Hepatocyte (in vitro differentiated cells): ENCODE measurements around the gene ERC2. TPM values are rescaled to one million over a fixed set of nuclear protein-coding genes. Genes with fewer than 3 reads are reported as not detected.

Source experiments
- DNase-seq: peaks from one replicate; pipeline ENCODE4 v3.0.0-alpha.2; 2016; ENCODE audit warnings: low spot score
- H2AFZ ChIP-seq: fragments of 200-600 bp; sonication (generic); 2 replicates; pipeline ENCODE4 v1.6.0; 2016; ENCODE audit warnings: antibody characterized with exemption, mild to moderate bottlenecking
- H3K27ac ChIP-seq: fragments of 200-600 bp; sonication (generic); 2 replicates; pipeline ENCODE4 v1.5.1; 2016; ENCODE audit warnings: mild to moderate bottlenecking
- H3K27me3 ChIP-seq: fragments of 200-600 bp; sonication (generic); 2 replicates; pipeline ENCODE4 v1.6.1; 2016
- H3K36me3 ChIP-seq: fragments of 200-600 bp; sonication (generic); replicated peaks from 2 replicates; pipeline ENCODE4 v1.5.1; 2016; ENCODE audit warnings: low read depth; ENCODE audit not compliant: insufficient read depth
- H3K4me1 ChIP-seq: fragments of 200-600 bp; sonication (generic); 2 replicates; pipeline ENCODE4 v1.5.1; 2016; ENCODE audit warnings: mild to moderate bottlenecking, moderate library complexity; ENCODE audit not compliant: insufficient read depth
- H3K4me2 ChIP-seq: fragments of 200-600 bp; sonication (generic); 2 replicates; pipeline ENCODE4 v1.6.0; 2016
- H3K4me3 ChIP-seq: fragments of 200-600 bp; sonication (generic); 2 replicates; pipeline ENCODE4 v1.5.1; 2016; ENCODE audit warnings: mild to moderate bottlenecking
- H3K79me2 ChIP-seq: fragments of 200-600 bp; sonication (generic); 2 replicates; pipeline ENCODE4 v1.6.0; 2017; ENCODE audit warnings: mild to moderate bottlenecking
- H3K9me2 ChIP-seq: fragments of 200-600 bp; sonication (generic); replicated peaks from 2 replicates; pipeline ENCODE4 v1.6.0; 2017; ENCODE audit warnings: mild to moderate bottlenecking; ENCODE audit not compliant: insufficient read depth
- H3K9me3 ChIP-seq: fragments of 200-600 bp; sonication (generic); 2 replicates; pipeline ENCODE4 v1.5.1; 2016; ENCODE audit warnings: low read depth, mild to moderate bottlenecking
- H4K20me1 ChIP-seq: fragments of 200-600 bp; sonication (generic); 2 replicates; pipeline ENCODE4 v1.6.0; 2016; ENCODE audit warnings: mild to moderate bottlenecking; ENCODE audit not compliant: insufficient read depth, poor library complexity, severe bottlenecking
- CTCF ChIP-seq: fragments of 200-600 bp; sonication (generic); IDR thresholded peaks from 2 replicates; pipeline ENCODE4 v1.5.1; 2016; ENCODE audit warnings: antibody characterized with exemption, mild to moderate bottlenecking; ENCODE audit not compliant: poor library complexity
- EZH2 ChIP-seq: fragments of 200-600 bp; sonication (generic); IDR thresholded peaks from 2 replicates; pipeline ENCODE4 v1.6.1; 2016; ENCODE audit warnings: antibody characterized with exemption, mild to moderate bottlenecking, borderline replicate concordance
- EZH2phosphoT487 ChIP-seq: fragments of 200-600 bp; sonication (generic); IDR thresholded peaks from one replicate; pipeline ENCODE4 v1.6.1; 2018; ENCODE audit warnings: antibody characterized with exemption, mild to moderate bottlenecking, low read depth, moderate library complexity; ENCODE audit not compliant: unreplicated experiment, severe bottlenecking
- WGBS: methylation state at CpG from one replicate; pipeline ENCODE4 v1.1.6; 2016; ENCODE audit warnings: low lambda C conversion rate; ENCODE audit errors: missing lambda C conversion rate; 5-methylcytosine and 5-hydroxymethylcytosine counted together
- polyA plus RNA-seq: library from polyadenylated mRNA; unstranded; fragments of >200 nt; fragmentation: Nextera tagmentation; extraction: Ambion mirVana; gene quantifications from 2 replicates; pipeline ENCODE4 v1.2.1, GENCODE V29; 2016
- total RNA-seq: library from RNA; depleted of rRNA; stranded (reverse); fragments of >200 nt; gene quantifications from 2 replicates; pipeline ENCODE4 v1.2.3, GENCODE V29; 2014

The ERC2 gene
- total and polyA plus RNA-seq, 2 experiments from 2014 or later = 1.2 to 5.3 TPM

GRCh38 chr3:56189536-56189935 lies 278.7 kb downstream of the ERC2 start:
- Histone ChIP-seq H3K4me2 (no peak overlapping the region), H3K9me3 (no peaks in the 10 kb centered on the region), H4K20me1 (no peaks in the 10 kb centered on the region), H3K4me3 (no peak overlapping the region), H3K27me3 (no peaks in the 10 kb centered on the region), H2AFZ (no peak overlapping the region), H3K27ac (no peak overlapping the region), H3K79me2 (no peaks in the 10 kb centered on the region), H3K9me2 (no peaks in the 10 kb centered on the region), H3K4me1 (peaks cover 3% of the 10 kb centered on the region), H3K36me3 (no peaks in the 10 kb centered on the region)
- DNase-seq = no peak
- TF ChIP-seq EZH2phosphoT487 = no peak
- no peak for TF ChIP-seq EZH2
- no peak for TF ChIP-seq CTCF
- WGBS = 96% methylated on average over 2 of the region's 2 CpGs

- H3K9me2 ChIP-seq = no peaks in the 10 kb centered on the region
- no peaks in the 10 kb centered on the region for H3K79me2 ChIP-seq
- H3K9me3 ChIP-seq = no peaks in the 10 kb centered on the region
- 93% methylated on average over 9 of the region's 9 CpGs for WGBS
- peaks cover 3% of the 10 kb centered on the region for H3K4me1 ChIP-seq
- no peak for DNase-seq
- no peak overlapping the region for H2AFZ ChIP-seq
- H3K4me2 ChIP-seq = no peak overlapping the region
- H3K27me3 ChIP-seq = no peaks in the 10 kb centered on the region
- H3K4me3 ChIP-seq = no peak overlapping the region
- no peaks in the 10 kb centered on the region for H4K20me1 ChIP-seq
- H3K27ac ChIP-seq = no peak overlapping the region
- no peaks in the 10 kb centered on the region for H3K36me3 ChIP-seq
- TF ChIP-seq EZH2 = no peak
- no peak for TF ChIP-seq EZH2phosphoT487
- no peak for TF ChIP-seq CTCF
Measured at GRCh38 chr3:56188201-56188600, 280.1 kb downstream of the ERC2 start.

- Histone ChIP-seq H3K4me2 (no peak overlapping the region), H4K20me1 (no peaks in the 10 kb centered on the region), H3K27me3 (no peaks in the 10 kb centered on the region), H3K9me2 (no peaks in the 10 kb centered on the region), H3K79me2 (no peaks in the 10 kb centered on the region), H2AFZ (no peak overlapping the region), H3K27ac (no peak overlapping the region), H3K4me1 (peaks cover 3% of the 10 kb centered on the region), H3K36me3 (no peaks in the 10 kb centered on the region), H3K9me3 (no peaks in the 10 kb centered on the region), H3K4me3 (no peak overlapping the region)
- WGBS = 82% methylated on average over 2 of the region's 2 CpGs
- DNase-seq = no peak
- TF ChIP-seq EZH2phosphoT487 = no peak
Measured at GRCh38 chr3:56187051-56187450, 281.2 kb downstream of the ERC2 start.

GRCh38 chr3:56185827-56186226 lies 282.4 kb downstream of the ERC2 start:
- H4K20me1 ChIP-seq = no peaks in the 10 kb centered on the region
- no peak overlapping the region for H3K4me3 ChIP-seq
- WGBS = 100% methylated on average over 1 of the region's 1 CpG
- no peaks in the 10 kb centered on the region for H3K9me2 ChIP-seq
- H3K27me3 ChIP-seq = no peaks in the 10 kb centered on the region
- H3K79me2 ChIP-seq = no peaks in the 10 kb centered on the region
- H2AFZ ChIP-seq = no peak overlapping the region
- H3K4me2 ChIP-seq = no peak overlapping the region
- H3K9me3 ChIP-seq = no peaks in the 10 kb centered on the region
- TF ChIP-seq EZH2 = no peak
- no peak for TF ChIP-seq CTCF
- TF ChIP-seq EZH2phosphoT487 = no peak
- DNase-seq = no peak
- peaks cover 3% of the 10 kb centered on the region for H3K4me1 ChIP-seq
- H3K27ac ChIP-seq = no peak overlapping the region
- no peaks in the 10 kb centered on the region for H3K36me3 ChIP-seq
